Measurements from ENCODE around the gene CLPTM1.

CLPTM1 gene

GRCh38 chr19:44958090-44958489 is 2.9 kb downstream of the CLPTM1 start:
- no peak for TF ChIP-seq EZH2phosphoT487 (IDR thresholded peaks at IDR 0.05; ENCODE audit: borderline replicate concordance, low read length)
- TF ChIP-seq, protein P1, sequence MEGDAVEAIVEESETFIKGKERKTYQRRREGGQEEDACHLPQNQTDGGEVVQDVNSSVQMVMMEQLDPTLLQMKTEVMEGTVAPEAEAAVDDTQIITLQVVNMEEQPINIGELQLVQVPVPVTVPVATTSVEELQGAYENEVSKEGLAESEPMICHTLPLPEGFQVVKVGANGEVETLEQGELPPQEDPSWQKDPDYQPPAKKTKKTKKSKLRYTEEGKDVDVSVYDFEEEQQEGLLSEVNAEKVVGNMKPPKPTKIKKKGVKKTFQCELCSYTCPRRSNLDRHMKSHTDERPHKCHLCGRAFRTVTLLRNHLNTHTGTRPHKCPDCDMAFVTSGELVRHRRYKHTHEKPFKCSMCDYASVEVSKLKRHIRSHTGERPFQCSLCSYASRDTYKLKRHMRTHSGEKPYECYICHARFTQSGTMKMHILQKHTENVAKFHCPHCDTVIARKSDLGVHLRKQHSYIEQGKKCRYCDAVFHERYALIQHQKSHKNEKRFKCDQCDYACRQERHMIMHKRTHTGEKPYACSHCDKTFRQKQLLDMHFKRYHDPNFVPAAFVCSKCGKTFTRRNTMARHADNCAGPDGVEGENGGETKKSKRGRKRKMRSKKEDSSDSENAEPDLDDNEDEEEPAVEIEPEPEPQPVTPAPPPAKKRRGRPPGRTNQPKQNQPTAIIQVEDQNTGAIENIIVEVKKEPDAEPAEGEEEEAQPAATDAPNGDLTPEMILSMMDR (IDR thresholded peaks at IDR 0.05; ENCODE audit: low read depth, low read length, poor library complexity, severe bottlenecking), result no peak

GRCh38 chr19:44959691-44960090 is 4.5 kb downstream of the CLPTM1 start:
- Histone ChIP-seq H3K4me3 (ENCODE audit: low read length) (peak overlapping the region; percentile 59; the same call in 1 of the 2 replicates), H3F3A (ENCODE audit: control insufficient read depth, insufficient read depth) (no peaks in the 10 kb centered on the region; the same call in 1 of the 2 replicates), H3K27ac (ENCODE audit: low read depth, low read length) (peak overlapping the region; percentile 81), H3K36me3 (ENCODE audit: control insufficient read depth, low read length) (peaks cover 64% of the 10 kb centered on the region), H4K20me1 (ENCODE audit: control insufficient read depth, insufficient read depth, low read depth, low read length) (peaks cover 14% of the 10 kb centered on the region), H3K9me2 (replicated peaks; ENCODE audit: control insufficient read depth, low read length) (no peaks in the 10 kb centered on the region), H3K27me3 (ENCODE audit: control insufficient read depth, low read length) (no peaks in the 10 kb centered on the region), H3K79me2 (ENCODE audit: control insufficient read depth, low read length) (peaks cover 81% of the 10 kb centered on the region), H3K4me2 (ENCODE audit: low read length) (peak overlapping the region; percentile 77), H3K4me1 (ENCODE audit: control insufficient read depth, low read length) (peaks cover 64% of the 10 kb centered on the region), H3K9me3 (ENCODE audit: control insufficient read depth, insufficient read depth, low read length) (no peaks in the 10 kb centered on the region)
- TF ChIP-seq, protein P1 (IDR thresholded peaks at IDR 0.05; ENCODE audit: low read depth, low read length, poor library complexity, severe bottlenecking), result no peak
- TF ChIP-seq EZH2phosphoT487 (IDR thresholded peaks at IDR 0.05; ENCODE audit: borderline replicate concordance, low read length), result no peak

More at GRCh38 chr19:44958090-44958489, 2.9 kb downstream of the CLPTM1 start:
- H3K9me3 ChIP-seq (ENCODE audit: control insufficient read depth, insufficient read depth, low read length), result no peaks in the 10 kb centered on the region
- peaks cover 57% of the 10 kb centered on the region for H3K36me3 ChIP-seq (ENCODE audit: control insufficient read depth, low read length)
- H4K20me1 ChIP-seq (ENCODE audit: control insufficient read depth, insufficient read depth, low read depth, low read length), result peaks cover 14% of the 10 kb centered on the region
- peaks cover 95% of the 10 kb centered on the region for H3K79me2 ChIP-seq (ENCODE audit: control insufficient read depth, low read length)
- H3K4me1 ChIP-seq (ENCODE audit: control insufficient read depth, low read length), result peaks cover 74% of the 10 kb centered on the region
- no peaks in the 10 kb centered on the region; the same call in 1 of the 2 replicates for H3F3A ChIP-seq (ENCODE audit: control insufficient read depth, insufficient read depth)
- no peaks in the 10 kb centered on the region for H3K27me3 ChIP-seq (ENCODE audit: control insufficient read depth, low read length)
- H3K9me2 ChIP-seq (replicated peaks; ENCODE audit: control insufficient read depth, low read length), result no peaks in the 10 kb centered on the region
- peak overlapping the region; percentile 97 for H3K4me3 ChIP-seq (ENCODE audit: low read length)
- H3K4me2 ChIP-seq (ENCODE audit: low read length), result peak overlapping the region; percentile 88
- H3K27ac ChIP-seq (ENCODE audit: low read depth, low read length), result peak overlapping the region; percentile 32

- Histone ChIP-seq H3K4me3 (ENCODE audit: low read length) (peak overlapping the region; percentile 59), H3K4me1 (ENCODE audit: control insufficient read depth, low read length) (peaks cover 60% of the 10 kb centered on the region), H3K4me2 (ENCODE audit: low read length) (peak overlapping the region; percentile 77), H3K27me3 (ENCODE audit: control insufficient read depth, low read length) (no peaks in the 10 kb centered on the region), H3K9me2 (replicated peaks; ENCODE audit: control insufficient read depth, low read length) (no peaks in the 10 kb centered on the region), H3K27ac (ENCODE audit: low read depth, low read length) (peak overlapping the region; percentile 81), H3K9me3 (ENCODE audit: control insufficient read depth, insufficient read depth, low read length) (no peaks in the 10 kb centered on the region), H3K36me3 (ENCODE audit: control insufficient read depth, low read length) (peaks cover 62% of the 10 kb centered on the region), H4K20me1 (ENCODE audit: control insufficient read depth, insufficient read depth, low read depth, low read length) (peaks cover 9% of the 10 kb centered on the region), H3F3A (ENCODE audit: control insufficient read depth, insufficient read depth) (no peaks in the 10 kb centered on the region; the same call in 1 of the 2 replicates), H3K79me2 (ENCODE audit: control insufficient read depth, low read length) (peaks cover 69% of the 10 kb centered on the region)
- TF ChIP-seq, protein P1 (IDR thresholded peaks at IDR 0.05; ENCODE audit: low read depth, low read length, poor library complexity, severe bottlenecking), result no peak
- no peak for TF ChIP-seq EZH2phosphoT487 (IDR thresholded peaks at IDR 0.05; ENCODE audit: borderline replicate concordance, low read length)
Measured at GRCh38 chr19:44960906-44961728, 5.9 kb downstream of the CLPTM1 start.
